HEK293T (cell line): ENCODE data around the gene PLCB2.

Experiments used
- BHLHE40 ChIP-seq: fragments of 450-650 bp; IDR thresholded peaks from 2 replicates; pipeline ENCODE4 v1.6.1; 2016; ENCODE audit warnings: mild to moderate bottlenecking, moderate library complexity, borderline replicate concordance
- FOXA1 ChIP-seq: fragments of 450-650 bp; IDR thresholded peaks from 2 replicates; pipeline ENCODE4 v1.6.1; 2016; ENCODE audit warnings: mild to moderate bottlenecking
- SUZ12 ChIP-seq: fragments of 450-650 bp; IDR thresholded peaks from 2 replicates; pipeline ENCODE4 v1.6.1; 2016; ENCODE audit warnings: mild to moderate bottlenecking

DNA sequence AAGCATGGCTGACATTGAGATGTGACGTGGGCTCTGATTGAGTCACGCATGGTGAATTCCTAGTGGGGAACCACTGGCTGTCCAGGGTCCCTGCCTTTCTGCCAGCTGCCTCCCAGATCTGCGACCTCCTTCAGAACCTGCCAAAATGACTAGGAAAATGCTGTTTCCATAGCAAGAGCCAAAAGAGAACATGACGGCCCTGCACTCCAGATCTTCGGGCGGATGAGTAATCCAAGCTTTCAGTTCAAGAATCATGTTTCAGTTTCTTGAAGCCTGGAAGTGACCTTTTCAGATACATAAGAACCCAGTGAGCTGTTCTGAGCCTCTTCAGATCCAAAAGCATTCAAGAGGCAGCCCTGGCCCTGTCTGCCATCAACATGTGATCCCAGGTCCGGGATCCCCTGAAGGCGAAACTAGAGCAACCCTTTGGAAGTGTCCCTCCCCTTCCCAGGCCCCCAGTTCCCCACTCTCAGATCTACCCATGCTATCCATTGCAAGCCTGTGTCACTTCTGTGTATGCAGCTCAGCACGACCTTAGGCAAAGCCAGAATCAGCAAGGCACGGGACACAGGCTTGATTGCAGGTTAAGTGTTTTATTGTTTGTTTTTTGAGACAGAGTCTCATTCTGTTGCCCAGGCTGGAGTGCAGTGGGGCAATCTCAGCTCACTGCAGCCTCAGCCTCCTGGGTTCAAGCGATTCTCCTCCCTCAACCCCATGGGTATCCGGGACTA is 44.5 kb downstream of the PLCB2 start:
- TF ChIP-seq FOXA1 (no peak), SUZ12 (no peak), BHLHE40 (no peak)
